Endothelial cell of umbilical vein (primary cell): ENCODE results near the gene MCU. TPM values are rescaled to one million over a fixed set of nuclear protein-coding genes. Genes with fewer than 3 reads are reported as not detected.

ENCODE experiments used
- BruUV-seq: library from RNA; stranded (reverse); fragments of 400-500 nt; replicated peaks from 2 replicates; lab custom pipeline; 2021; lab: Mats Ljungman, UMichigan
- CTCF ChIA-PET: fragments of 300-600, 350-600 bp; sonication (Branson Sonifier 250); formaldehyde crosslinking; loops from one replicate; lab custom pipeline; 2021; ENCODE audit warnings: antibody characterized with exemption, inconsistent platforms; lab: Charles Lee
- POLR2A ChIA-PET: fragments of 300-600, 350-600 bp; sonication (Branson Sonifier 250); formaldehyde crosslinking; loops from one replicate; lab custom pipeline; 2021; ENCODE audit warnings: antibody characterized with exemption, inconsistent platforms; lab: Charles Lee
- DNase-seq: peaks from one replicate; pipeline ENCODE4 v3.0.0-alpha.2; 2011; ENCODE audit warnings: low read depth, low spot score
- FAIRE-seq: peaks from 2 replicates; lab custom pipeline; 2011; peaks lifted over from hg19 to GRCh38; lab: Jason Lieb, UNC
- H2AFZ ChIP-seq: 2 replicates; pipeline ENCODE4 v1.6.0; 2012; ENCODE audit warnings: low read depth, low read length, control low read depth, inconsistent platforms
- H3K27ac ChIP-seq: 2 replicates; pipeline ENCODE4 v1.5.1; 2011; ENCODE audit warnings: low read depth, mild to moderate bottlenecking, control low read depth, low read length, moderate library complexity; ENCODE audit not compliant: insufficient read depth
- H3K27me3 ChIP-seq, 2 experiments: 2 replicates each; pipeline versions ENCODE4 v1.6.0 to v1.6.1; 2011; ENCODE audit warnings: low read length in 2 of 2, mixed read lengths in 1 of 2; ENCODE audit not compliant: control insufficient read depth in 2 of 2, insufficient read depth in 2 of 2
- H3K36me3 ChIP-seq, 2 experiments: 2 replicates in 1 of 2; 3 replicates in 1 of 2; pipeline ENCODE4 v1.5.1; 2011; ENCODE audit warnings: low read length in 2 of 2, mild to moderate bottlenecking in 1 of 2, moderate library complexity in 1 of 2; ENCODE audit not compliant: control insufficient read depth in 2 of 2, insufficient read depth in 2 of 2; ENCODE audit errors: extremely low read depth in 1 of 2
- H3K4me1 ChIP-seq: 3 replicates; pipeline ENCODE4 v1.5.1; 2011; ENCODE audit warnings: mild to moderate bottlenecking, low read length; ENCODE audit not compliant: control insufficient read depth, insufficient read depth; ENCODE audit errors: extremely low read depth
- H3K4me2 ChIP-seq: 2 replicates; pipeline ENCODE4 v1.6.1; 2011; ENCODE audit warnings: low read length, control low read depth, mixed read lengths; ENCODE audit not compliant: insufficient read depth
- H3K4me3 ChIP-seq, 3 experiments: fragments of 200-600 bp in 1 of 3; sonication (generic), shearing (Covaris generic) in 1 of 3; replicated peaks in 1 of 3; 2 replicates each; pipeline ENCODE4 v1.5.1; 2011 to 2016; ENCODE audit warnings: control low read depth in 3 of 3, low read length in 3 of 3, mild to moderate bottlenecking in 2 of 3, inconsistent platforms in 1 of 3, low read depth in 1 of 3, moderate library complexity in 1 of 3; ENCODE audit not compliant: insufficient read depth in 1 of 3
- H3K79me2 ChIP-seq: 2 replicates; pipeline ENCODE4 v1.6.0; 2012; ENCODE audit warnings: low read length, inconsistent platforms; ENCODE audit not compliant: control insufficient read depth, insufficient read depth
- H3K9ac ChIP-seq: replicated peaks from 2 replicates; pipeline ENCODE3; 2011; ENCODE audit warnings: low read length, control low read depth; ENCODE audit not compliant: insufficient read depth; ENCODE audit errors: extremely low read depth
- H3K9me1 ChIP-seq: replicated peaks from 3 replicates; pipeline ENCODE4 v1.6.0; 2011; ENCODE audit warnings: mild to moderate bottlenecking, low read length; ENCODE audit not compliant: control insufficient read depth, insufficient read depth; ENCODE audit errors: extremely low read depth
- H3K9me3 ChIP-seq: replicated peaks from 2 replicates; pipeline ENCODE4 v1.5.1; 2012; ENCODE audit warnings: low read length, inconsistent platforms; ENCODE audit not compliant: control insufficient read depth, insufficient read depth
- H4K20me1 ChIP-seq: replicated peaks from 2 replicates; pipeline ENCODE3; 2011; ENCODE audit warnings: mild to moderate bottlenecking, low read length; ENCODE audit not compliant: control insufficient read depth, insufficient read depth; ENCODE audit errors: extremely low read depth
- CTCF ChIP-seq, 2 donors: IDR thresholded peaks; 1 replicate in 1 of 2; 2 replicates in 1 of 2; pipeline ENCODE4 v1.5.1; 2011; ENCODE audit warnings: low read length in 2 of 2, mild to moderate bottlenecking in 2 of 2, moderate library complexity in 2 of 2, control low read depth in 1 of 2, inconsistent platforms in 1 of 2, low read depth in 1 of 2; ENCODE audit not compliant: insufficient read depth in 1 of 2; ENCODE audit errors: extremely low read depth in 1 of 2
- EZH2 ChIP-seq: IDR thresholded peaks from 2 replicates; pipeline ENCODE4 v1.6.1; 2012; ENCODE audit warnings: borderline replicate concordance, low read depth, mild to moderate bottlenecking, moderate library complexity, low read length, inconsistent platforms; ENCODE audit not compliant: severe bottlenecking
- FOS ChIP-seq: IDR thresholded peaks from 2 replicates; pipeline ENCODE4 v1.6.1; 2011; ENCODE audit warnings: mild to moderate bottlenecking, low read length, moderate library complexity, borderline replicate concordance; ENCODE audit not compliant: insufficient read depth
- GATA2 ChIP-seq: IDR thresholded peaks from 2 replicates; pipeline ENCODE4 v1.7.0; 2011; ENCODE audit warnings: low read depth, mild to moderate bottlenecking, moderate library complexity, mixed read lengths, low read length; ENCODE audit not compliant: insufficient read length, insufficient read depth
- JUN ChIP-seq: IDR thresholded peaks from 2 replicates; pipeline ENCODE4 v1.6.1; 2011; ENCODE audit warnings: borderline replicate concordance, low read depth; ENCODE audit not compliant: insufficient read length, insufficient read depth
- MAX ChIP-seq: IDR thresholded peaks from 2 replicates; pipeline ENCODE4 v1.6.1; 2011; ENCODE audit not compliant: insufficient read depth, insufficient read length
- MYC ChIP-seq: IDR thresholded peaks from one replicate; pipeline ENCODE4 v1.6.1; 2011; ENCODE audit warnings: mild to moderate bottlenecking, low read depth, low read length
- POLR2A ChIP-seq: IDR thresholded peaks from 2 replicates; pipeline ENCODE4 v1.6.1; 2012; ENCODE audit warnings: low read depth, mild to moderate bottlenecking, control low read depth, low read length
- POLR2AphosphoS5 ChIP-seq: IDR thresholded peaks from 2 replicates; pipeline ENCODE4 v1.6.1; 2012; ENCODE audit warnings: low read depth, mild to moderate bottlenecking, control low read depth, low read length, moderate library complexity; ENCODE audit not compliant: insufficient read depth
- dilution Hi-C: fragments of 300-500 bp; cut with MboI; formaldehyde crosslinking; loops from one replicate; pipeline ENCODE4 v1.15.0; 2019; ENCODE audit warnings: low sequenced_read_pairs; ENCODE audit not compliant: extremely low pct_ligation_motif_present
- intact Hi-C: fragments of 100-400 bp; cut with micrococcal nuclease; formaldehyde crosslinking; loops from one replicate; pipeline ENCODE4 v1.10.0; 2022
- polyA plus RNA-seq, 4 experiments: library from polyadenylated mRNA; depleted of rRNA in 3 of 4; stranded (reverse) in 3 of 4; unstranded in 1 of 4; fragments of >200 nt; gene quantifications; 2 replicates each; pipeline versions ENCODE4 v1.2.1 to v1.2.3, GENCODE V29; 2011 to 2012; ENCODE audit warnings: missing spikeins in 1 of 4
- total RNA-seq: library from RNA; stranded (reverse); gene quantifications from 2 replicates; pipeline ENCODE4 v1.2.3, GENCODE V29; 2021

Gene MCU
- total and polyA plus RNA-seq, 2 donors (not counting 3 experiments of a cell fraction or from before 2014, with no cell fraction given): 25.2 to 37.2 TPM

- BruUV-seq: no TSS peak
- dilution Hi-C loops: no loop called here
- H2AFZ ChIP-seq: no peak overlapping the region
- peaks cover 9% of the 10 kb centered on the region for H3K4me1 ChIP-seq
- FAIRE-seq: no peak
- no peaks in the 10 kb centered on the region for H3K27me3 ChIP-seq
- no peaks in the 10 kb centered on the region for H3K9me3 ChIP-seq
- H3K9me1 ChIP-seq: no peaks in the 10 kb centered on the region
- H3K9ac ChIP-seq: no peak overlapping the region
- no peak overlapping the region for H3K4me3 ChIP-seq
- H4K20me1 ChIP-seq: no peaks in the 10 kb centered on the region
- H3K4me2 ChIP-seq: no peak overlapping the region
- no peak for DNase-seq
- peaks cover 13% of the 10 kb centered on the region for H3K79me2 ChIP-seq
- no peak overlapping the region for H3K27ac ChIP-seq
- TF ChIP-seq MAX (no peak), CTCF (IDR thresholded peaks at IDR 0.05; ENCODE audit: extremely low read depth in 1 of 2, insufficient read depth in 1 of 2, low read depth in 1 of 2, low read length in 2 of 2) (no peak), EZH2 (no peak), POLR2AphosphoS5 (no peak), POLR2A (no peak), GATA2 (no peak), FOS (no peak), JUN (no peak), MYC (no peak)
- ChIA-PET POLR2A (no interaction called here), CTCF (interaction anchor here (0.7 kb wide), 1 partner anchor 11 kb away, joined by 3 read pairs; no protein-coding TSS in a partner anchor)
- H3K36me3 ChIP-seq: no peaks in the 10 kb centered on the region
- intact Hi-C loops: no loop called here
Observed at GRCh38 chr10:72731916-72732419, 40.0 kb downstream of the MCU start.
